GM12878 (cell line): ENCODE results near the gene CLASRP. TPM values are rescaled to one million over a fixed set of nuclear protein-coding genes. Genes with fewer than 3 reads are reported as not detected.

Experiments
- ATF7 ChIP-seq: fragments of 450-650 bp; IDR thresholded peaks from 2 replicates; pipeline ENCODE4 v1.6.1; 2016; ENCODE audit warnings: low read depth, mild to moderate bottlenecking
- BHLHE40 ChIP-seq, 2 experiments: fragments of 450-650 bp in 1 of 2; IDR thresholded peaks; 2 replicates each; pipeline ENCODE4 v1.6.1; 2011 to 2017; ENCODE audit warnings: low read depth in 2 of 2, borderline replicate concordance in 1 of 2, improper control_type of control experiment in 1 of 2, low read length in 1 of 2, mild to moderate bottlenecking in 1 of 2
- EGR1 ChIP-seq, 2 experiments: IDR thresholded peaks; 1 replicate in 1 of 2; 2 replicates in 1 of 2; pipeline ENCODE4 v1.6.1; 2011 to 2012; ENCODE audit warnings: low read depth in 2 of 2, low read length in 2 of 2, borderline replicate concordance in 1 of 2, mild to moderate bottlenecking in 1 of 2, moderate library complexity in 1 of 2
- IKZF1 ChIP-seq: fragments of 450-650 bp; conservative IDR thresholded peaks from 2 replicates; pipeline ENCODE4 v1.6.1; 2017; ENCODE audit warnings: antibody characterized with exemption, mild to moderate bottlenecking
- IKZF2 ChIP-seq, 2 experiments: fragments of 450-650 bp; IDR thresholded peaks; 2 replicates each; pipeline ENCODE4 v1.6.1; 2017; ENCODE audit warnings: mild to moderate bottlenecking in 2 of 2, moderate library complexity in 2 of 2
- JUNB ChIP-seq: IDR thresholded peaks from 2 replicates; pipeline ENCODE4 v1.6.1; 2016; ENCODE audit warnings: antibody characterized with exemption, mild to moderate bottlenecking
- MXI1 ChIP-seq: fragments of 150-350 bp; IDR thresholded peaks from 2 replicates; pipeline ENCODE4 v1.6.1; 2011; ENCODE audit warnings: low read depth, mild to moderate bottlenecking, inconsistent platforms, low read length, improper control_type of control experiment
- NR2F1 ChIP-seq: fragments of 450-650 bp; conservative IDR thresholded peaks from 2 replicates; pipeline ENCODE4 v1.6.1; 2017; ENCODE audit warnings: mild to moderate bottlenecking
- RFX5 ChIP-seq: IDR thresholded peaks from 2 replicates; pipeline ENCODE4 v1.6.1; 2011; ENCODE audit warnings: low read depth, low read length, improper control_type of control experiment
- RUNX3 ChIP-seq: IDR thresholded peaks from 2 replicates; pipeline ENCODE4 v1.6.1; 2012; ENCODE audit warnings: low read length, inconsistent platforms
- SMAD1 ChIP-seq: fragments of 450-650 bp; IDR thresholded peaks from 2 replicates; pipeline ENCODE4 v1.6.1; 2018; ENCODE audit warnings: mild to moderate bottlenecking, low read depth; ENCODE audit not compliant: partially characterized antibody
- SMC3 ChIP-seq: IDR thresholded peaks from 2 replicates; pipeline ENCODE4 v1.6.1; 2011; ENCODE audit warnings: low read length, improper control_type of control experiment, borderline replicate concordance
- SREBF2 ChIP-seq: IDR thresholded peaks from 2 replicates; pipeline ENCODE4 v1.6.1; 2012; ENCODE audit warnings: mild to moderate bottlenecking, low read length
- SRF ChIP-seq, 2 experiments: IDR thresholded peaks; 2 replicates each; pipeline ENCODE4 v1.6.1; 2011; ENCODE audit warnings: low read depth in 2 of 2, low read length in 2 of 2, mild to moderate bottlenecking in 1 of 2, moderate library complexity in 1 of 2
- TCF3 ChIP-seq: IDR thresholded peaks from 2 replicates; pipeline ENCODE4 v1.6.1; 2012; ENCODE audit warnings: low read depth, mild to moderate bottlenecking, low read length, borderline replicate concordance; ENCODE audit not compliant: insufficient read depth
- polyA plus RNA-seq, 11 experiments: library from polyadenylated mRNA; depleted of rRNA in 4 of 11; unstranded in 6 of 11; stranded (reverse) in 5 of 11; fragments of >200 nt; fragmentation: Nextera tagmentation in 4 of 11; fragmentation: Illumina TruSeq in 1 of 11; extraction: Ambion mirVana in 4 of 11; extraction: Trizol in 1 of 11; gene quantifications; 1 replicate in 1 of 11; 2 replicates in 10 of 11; pipeline versions ENCODE4 v1.2.1 to v1.2.3, GENCODE V29; 2011 to 2016; ENCODE audit warnings: inconsistent platforms in 2 of 11, missing spikeins in 2 of 11, low read depth in 1 of 11
- total RNA-seq, 4 experiments: library from RNA; depleted of rRNA in 3 of 4; stranded (reverse); fragments of >200 nt in 3 of 4; fragmentation: Illumina TruSeq in 1 of 4; extraction: Trizol in 1 of 4; gene quantifications; 2 replicates each; pipeline versions ENCODE4 v1.2.1 to v1.2.3, GENCODE V29; 2013 to 2021
- TF ChIP-seq, protein P1 (sequence below): IDR thresholded peaks from 2 replicates; pipeline ENCODE4 v1.6.1; 2012; ENCODE audit warnings: low read length, inconsistent platforms
- TF ChIP-seq, protein P2 (sequence below), 3 experiments: IDR thresholded peaks in 2 of 3; conservative IDR thresholded peaks in 1 of 3; 2 replicates each; pipeline ENCODE4 v1.5.1; 2011; ENCODE audit warnings: low read depth in 3 of 3, low read length in 3 of 3, mild to moderate bottlenecking in 3 of 3, control low read depth in 2 of 3, moderate library complexity in 2 of 3, inconsistent platforms in 1 of 3, mixed read lengths in 1 of 3; ENCODE audit not compliant: control insufficient read depth in 2 of 3, insufficient read depth in 1 of 3; ENCODE audit errors: extremely low read depth in 1 of 3
- TF ChIP-seq, protein P3 (sequence below): fragments of 450-650 bp; IDR thresholded peaks from 2 replicates; pipeline ENCODE4 v1.6.1; 2017; ENCODE audit warnings: borderline replicate concordance
- TF ChIP-seq, protein P4 (sequence below): fragments of 450-650 bp; IDR thresholded peaks from 2 replicates; pipeline ENCODE4 v1.6.1; 2017; ENCODE audit warnings: low read depth, mild to moderate bottlenecking, moderate library complexity
- TF ChIP-seq, protein P5 (sequence below): fragments of 450-650 bp; IDR thresholded peaks from 2 replicates; pipeline ENCODE4 v1.6.1; 2016; ENCODE audit warnings: mild to moderate bottlenecking
- TF ChIP-seq, protein P6 (sequence below): fragments of 150-350 bp; IDR thresholded peaks from 2 replicates; pipeline ENCODE4 v1.6.1; 2014; ENCODE audit warnings: mild to moderate bottlenecking, low read depth, low read length

Gene CLASRP
- total and polyA plus RNA-seq, 10 of the 15 experiments (the other 5 are each of a cell fraction or from before 2014, with no cell fraction given): 0.68 to 75.8 (median 30.2) TPM

DNA sequence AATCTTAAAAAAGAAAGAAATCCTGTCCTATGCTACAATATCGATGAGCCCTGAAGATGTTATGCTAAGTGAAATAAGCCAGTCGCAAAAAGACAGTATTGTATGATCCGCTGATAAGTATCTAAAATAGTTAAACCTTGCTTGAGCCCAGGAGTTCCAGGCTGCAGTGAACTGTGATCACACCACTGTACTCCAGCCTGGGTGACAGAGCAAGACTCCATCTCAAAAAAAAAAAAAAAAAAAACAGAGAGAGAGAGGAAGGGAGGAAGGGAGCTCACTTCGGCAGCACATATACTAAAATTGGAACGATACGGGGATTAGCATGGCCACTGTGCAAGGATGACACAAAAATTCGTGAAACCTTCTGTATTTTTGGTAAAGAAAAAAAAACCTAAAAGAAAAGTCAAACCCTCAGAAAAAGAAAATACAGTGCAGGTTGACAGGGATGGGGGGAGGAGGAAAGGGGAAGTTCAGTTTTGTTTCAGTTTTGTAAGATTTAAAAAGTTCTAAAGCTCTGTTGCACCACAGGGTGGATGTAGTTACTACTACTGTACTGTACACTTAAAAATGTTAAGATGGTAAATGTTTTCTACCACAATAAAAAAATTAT lies 8.4 kb downstream of the CLASRP start (continued):
- TF ChIP-seq SMAD1: no peak
- TF ChIP-seq SREBF2: no peak
- no peak for TF ChIP-seq SRF (IDR thresholded peaks at IDR 0.05; ENCODE audit: low read depth in 2 of 2, low read length in 2 of 2)
- TF ChIP-seq, protein P1, sequence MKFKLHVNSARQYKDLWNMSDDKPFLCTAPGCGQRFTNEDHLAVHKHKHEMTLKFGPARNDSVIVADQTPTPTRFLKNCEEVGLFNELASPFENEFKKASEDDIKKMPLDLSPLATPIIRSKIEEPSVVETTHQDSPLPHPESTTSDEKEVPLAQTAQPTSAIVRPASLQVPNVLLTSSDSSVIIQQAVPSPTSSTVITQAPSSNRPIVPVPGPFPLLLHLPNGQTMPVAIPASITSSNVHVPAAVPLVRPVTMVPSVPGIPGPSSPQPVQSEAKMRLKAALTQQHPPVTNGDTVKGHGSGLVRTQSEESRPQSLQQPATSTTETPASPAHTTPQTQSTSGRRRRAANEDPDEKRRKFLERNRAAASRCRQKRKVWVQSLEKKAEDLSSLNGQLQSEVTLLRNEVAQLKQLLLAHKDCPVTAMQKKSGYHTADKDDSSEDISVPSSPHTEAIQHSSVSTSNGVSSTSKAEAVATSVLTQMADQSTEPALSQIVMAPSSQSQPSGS: peak; percentile 15; the same call in 1 of the 2 replicates
- no peak for TF ChIP-seq JUNB
- TF ChIP-seq MXI1: 0 out of 2 replicates have a peak, but pooled peaks have one; percentile 29
- TF ChIP-seq IKZF1: no peak
- TF ChIP-seq NR2F1: no peak
- peak in 1 of 2 experiments; percentile 46; a peak in 1 of 4 replicates for TF ChIP-seq IKZF2 (IDR thresholded peaks at IDR 0.05)
- TF ChIP-seq, protein P2, sequence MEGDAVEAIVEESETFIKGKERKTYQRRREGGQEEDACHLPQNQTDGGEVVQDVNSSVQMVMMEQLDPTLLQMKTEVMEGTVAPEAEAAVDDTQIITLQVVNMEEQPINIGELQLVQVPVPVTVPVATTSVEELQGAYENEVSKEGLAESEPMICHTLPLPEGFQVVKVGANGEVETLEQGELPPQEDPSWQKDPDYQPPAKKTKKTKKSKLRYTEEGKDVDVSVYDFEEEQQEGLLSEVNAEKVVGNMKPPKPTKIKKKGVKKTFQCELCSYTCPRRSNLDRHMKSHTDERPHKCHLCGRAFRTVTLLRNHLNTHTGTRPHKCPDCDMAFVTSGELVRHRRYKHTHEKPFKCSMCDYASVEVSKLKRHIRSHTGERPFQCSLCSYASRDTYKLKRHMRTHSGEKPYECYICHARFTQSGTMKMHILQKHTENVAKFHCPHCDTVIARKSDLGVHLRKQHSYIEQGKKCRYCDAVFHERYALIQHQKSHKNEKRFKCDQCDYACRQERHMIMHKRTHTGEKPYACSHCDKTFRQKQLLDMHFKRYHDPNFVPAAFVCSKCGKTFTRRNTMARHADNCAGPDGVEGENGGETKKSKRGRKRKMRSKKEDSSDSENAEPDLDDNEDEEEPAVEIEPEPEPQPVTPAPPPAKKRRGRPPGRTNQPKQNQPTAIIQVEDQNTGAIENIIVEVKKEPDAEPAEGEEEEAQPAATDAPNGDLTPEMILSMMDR (IDR thresholded peaks at IDR 0.05 in 2 of 3, conservative IDR thresholded peaks at IDR 0.05 in 1 of 3; ENCODE audit: control insufficient read depth in 2 of 3, extremely low read depth in 1 of 3, insufficient read depth in 1 of 3, low read depth in 3 of 3, low read length in 3 of 3): peak in 1 of 3 experiments; percentile 44; a peak in 1 of 6 replicates
- TF ChIP-seq SMC3: no peak
- TF ChIP-seq, protein P3, sequence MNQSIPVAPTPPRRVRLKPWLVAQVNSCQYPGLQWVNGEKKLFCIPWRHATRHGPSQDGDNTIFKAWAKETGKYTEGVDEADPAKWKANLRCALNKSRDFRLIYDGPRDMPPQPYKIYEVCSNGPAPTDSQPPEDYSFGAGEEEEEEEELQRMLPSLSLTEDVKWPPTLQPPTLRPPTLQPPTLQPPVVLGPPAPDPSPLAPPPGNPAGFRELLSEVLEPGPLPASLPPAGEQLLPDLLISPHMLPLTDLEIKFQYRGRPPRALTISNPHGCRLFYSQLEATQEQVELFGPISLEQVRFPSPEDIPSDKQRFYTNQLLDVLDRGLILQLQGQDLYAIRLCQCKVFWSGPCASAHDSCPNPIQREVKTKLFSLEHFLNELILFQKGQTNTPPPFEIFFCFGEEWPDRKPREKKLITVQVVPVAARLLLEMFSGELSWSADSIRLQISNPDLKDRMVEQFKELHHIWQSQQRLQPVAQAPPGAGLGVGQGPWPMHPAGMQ: no peak
- TF ChIP-seq, protein P4, sequence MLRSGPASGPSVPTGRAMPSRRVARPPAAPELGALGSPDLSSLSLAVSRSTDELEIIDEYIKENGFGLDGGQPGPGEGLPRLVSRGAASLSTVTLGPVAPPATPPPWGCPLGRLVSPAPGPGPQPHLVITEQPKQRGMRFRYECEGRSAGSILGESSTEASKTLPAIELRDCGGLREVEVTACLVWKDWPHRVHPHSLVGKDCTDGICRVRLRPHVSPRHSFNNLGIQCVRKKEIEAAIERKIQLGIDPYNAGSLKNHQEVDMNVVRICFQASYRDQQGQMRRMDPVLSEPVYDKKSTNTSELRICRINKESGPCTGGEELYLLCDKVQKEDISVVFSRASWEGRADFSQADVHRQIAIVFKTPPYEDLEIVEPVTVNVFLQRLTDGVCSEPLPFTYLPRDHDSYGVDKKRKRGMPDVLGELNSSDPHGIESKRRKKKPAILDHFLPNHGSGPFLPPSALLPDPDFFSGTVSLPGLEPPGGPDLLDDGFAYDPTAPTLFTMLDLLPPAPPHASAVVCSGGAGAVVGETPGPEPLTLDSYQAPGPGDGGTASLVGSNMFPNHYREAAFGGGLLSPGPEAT: peak; percentile 76
- no peak for TF ChIP-seq EGR1 (IDR thresholded peaks at IDR 0.05; ENCODE audit: borderline replicate concordance in 1 of 2, low read depth in 2 of 2, low read length in 2 of 2)
- TF ChIP-seq, protein P5, sequence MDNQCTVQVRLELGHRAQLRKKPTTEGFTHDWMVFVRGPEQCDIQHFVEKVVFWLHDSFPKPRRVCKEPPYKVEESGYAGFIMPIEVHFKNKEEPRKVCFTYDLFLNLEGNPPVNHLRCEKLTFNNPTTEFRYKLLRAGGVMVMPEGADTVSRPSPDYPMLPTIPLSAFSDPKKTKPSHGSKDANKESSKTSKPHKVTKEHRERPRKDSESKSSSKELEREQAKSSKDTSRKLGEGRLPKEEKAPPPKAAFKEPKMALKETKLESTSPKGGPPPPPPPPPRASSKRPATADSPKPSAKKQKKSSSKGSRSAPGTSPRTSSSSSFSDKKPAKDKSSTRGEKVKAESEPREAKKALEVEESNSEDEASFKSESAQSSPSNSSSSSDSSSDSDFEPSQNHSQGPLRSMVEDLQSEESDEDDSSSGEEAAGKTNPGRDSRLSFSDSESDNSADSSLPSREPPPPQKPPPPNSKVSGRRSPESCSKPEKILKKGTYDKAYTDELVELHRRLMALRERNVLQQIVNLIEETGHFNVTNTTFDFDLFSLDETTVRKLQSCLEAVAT: peak; percentile 89
- TF ChIP-seq RUNX3: peak; percentile 56
- TF ChIP-seq, protein P6, sequence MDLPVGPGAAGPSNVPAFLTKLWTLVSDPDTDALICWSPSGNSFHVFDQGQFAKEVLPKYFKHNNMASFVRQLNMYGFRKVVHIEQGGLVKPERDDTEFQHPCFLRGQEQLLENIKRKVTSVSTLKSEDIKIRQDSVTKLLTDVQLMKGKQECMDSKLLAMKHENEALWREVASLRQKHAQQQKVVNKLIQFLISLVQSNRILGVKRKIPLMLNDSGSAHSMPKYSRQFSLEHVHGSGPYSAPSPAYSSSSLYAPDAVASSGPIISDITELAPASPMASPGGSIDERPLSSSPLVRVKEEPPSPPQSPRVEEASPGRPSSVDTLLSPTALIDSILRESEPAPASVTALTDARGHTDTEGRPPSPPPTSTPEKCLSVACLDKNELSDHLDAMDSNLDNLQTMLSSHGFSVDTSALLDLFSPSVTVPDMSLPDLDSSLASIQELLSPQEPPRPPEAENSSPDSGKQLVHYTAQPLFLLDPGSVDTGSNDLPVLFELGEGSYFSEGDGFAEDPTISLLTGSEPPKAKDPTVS: no peak
- peak; percentile 64 for TF ChIP-seq ATF7
- TF ChIP-seq BHLHE40 (IDR thresholded peaks at IDR 0.05; ENCODE audit: borderline replicate concordance in 1 of 2, low read depth in 2 of 2, low read length in 1 of 2): no peak
- TF ChIP-seq RFX5: no peak
- no peak for TF ChIP-seq TCF3
